Hypothalamus (tissue), 51 donors: ENCODE measurements around the gene R3HDM2.

Source experiments
- DNase-seq, 51 donors: peaks; one replicate each; lab custom pipeline; 2025; lab: John Stamatoyannopoulos, UW

R3HDM2 gene

DNA sequence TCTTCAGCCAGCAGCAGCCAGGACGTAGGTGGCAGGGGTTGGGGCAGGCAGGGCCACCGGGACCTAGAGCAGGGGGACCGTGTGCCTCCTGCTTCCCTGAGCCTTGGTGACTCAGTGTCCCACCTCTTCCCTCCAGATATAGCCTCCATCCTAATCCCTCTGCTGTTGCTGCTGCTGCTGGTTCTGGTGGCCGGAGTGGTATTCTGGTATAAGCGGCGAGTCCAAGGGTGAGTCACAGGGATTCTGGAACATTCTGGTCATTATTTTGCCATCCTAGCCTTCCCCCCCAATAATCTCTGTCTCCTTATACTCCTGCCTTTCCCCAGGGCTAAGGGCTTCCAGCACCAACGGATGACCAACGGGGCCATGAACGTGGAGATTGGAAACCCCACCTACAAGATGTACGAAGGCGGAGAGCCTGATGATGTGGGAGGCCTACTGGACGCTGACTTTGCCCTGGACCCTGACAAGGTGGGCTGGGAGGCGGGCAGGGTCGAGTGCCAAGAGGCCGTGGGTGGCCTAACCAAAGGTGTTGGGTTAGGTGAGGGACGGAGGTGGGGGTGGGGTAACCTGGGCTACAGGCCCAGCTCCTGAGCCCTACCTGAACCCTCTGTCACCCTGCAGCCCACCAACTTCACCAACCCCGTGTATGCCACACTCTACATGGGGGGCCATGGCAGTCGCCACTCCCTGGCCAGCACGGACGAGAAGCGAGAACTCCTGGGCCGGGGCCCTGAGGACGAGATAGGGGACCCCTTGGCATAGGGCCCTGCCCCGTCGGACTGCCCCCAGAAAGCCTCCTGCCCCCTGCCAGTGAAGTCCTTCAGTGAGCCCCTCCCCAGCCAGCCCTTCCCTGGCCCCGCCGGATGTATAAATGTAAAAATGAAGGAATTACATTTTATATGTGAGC lies 218.8 kb downstream of the R3HDM2 start:
- DNase-seq, result no peak

DNA sequence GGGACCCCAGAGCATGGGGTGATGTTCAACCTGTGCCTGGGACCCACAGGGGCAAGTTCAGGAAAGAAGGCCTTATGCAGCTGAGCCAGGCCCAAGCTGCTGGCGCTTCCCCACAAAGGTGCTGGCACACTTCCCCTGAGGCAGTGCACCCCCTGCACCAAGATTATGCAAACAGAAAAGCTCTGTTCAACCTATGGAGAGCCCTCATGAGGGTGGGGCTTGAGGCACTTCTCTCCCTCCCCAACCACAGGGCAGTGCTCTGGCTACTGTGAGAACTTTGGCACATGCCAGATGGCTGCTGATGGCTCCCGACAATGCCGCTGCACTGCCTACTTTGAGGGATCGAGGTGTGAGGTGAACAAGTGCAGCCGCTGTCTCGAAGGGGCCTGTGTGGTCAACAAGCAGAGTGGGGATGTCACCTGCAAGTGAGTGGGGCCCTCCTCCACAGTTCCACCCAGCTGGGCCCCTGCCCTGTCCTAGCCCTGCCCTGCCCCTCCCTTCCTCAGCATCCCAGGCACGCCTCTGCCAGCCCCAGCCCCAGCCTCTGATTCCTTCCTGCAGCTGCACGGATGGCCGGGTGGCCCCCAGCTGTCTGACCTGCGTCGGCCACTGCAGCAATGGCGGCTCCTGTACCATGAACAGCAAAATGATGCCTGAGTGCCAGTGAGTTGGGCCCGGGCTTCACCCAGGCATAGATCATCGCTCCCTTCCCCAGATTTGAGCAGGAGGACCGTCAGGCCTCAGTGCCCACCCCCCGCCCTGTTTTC lies 219.7 kb downstream of the R3HDM2 start:
- no peak for DNase-seq

DNA sequence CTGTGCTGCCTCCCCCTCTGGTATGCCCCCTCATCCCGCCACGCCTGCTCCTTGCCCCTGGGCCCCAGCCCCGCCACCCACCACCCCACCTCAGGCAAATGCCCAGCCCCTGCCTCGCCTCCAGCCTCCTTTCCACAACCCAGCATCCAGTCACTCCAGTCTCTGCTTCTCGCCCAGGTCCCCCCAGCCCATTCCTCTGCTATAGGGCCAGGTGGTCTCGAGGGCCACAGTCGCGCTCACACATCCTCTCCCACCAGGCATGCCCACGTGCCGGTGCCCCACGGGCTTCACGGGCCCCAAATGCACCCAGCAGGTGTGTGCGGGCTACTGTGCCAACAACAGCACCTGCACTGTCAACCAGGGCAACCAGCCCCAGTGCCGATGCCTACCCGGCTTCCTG lies 220.4 kb downstream of the R3HDM2 start:
- DNase-seq, result no peak

DNA sequence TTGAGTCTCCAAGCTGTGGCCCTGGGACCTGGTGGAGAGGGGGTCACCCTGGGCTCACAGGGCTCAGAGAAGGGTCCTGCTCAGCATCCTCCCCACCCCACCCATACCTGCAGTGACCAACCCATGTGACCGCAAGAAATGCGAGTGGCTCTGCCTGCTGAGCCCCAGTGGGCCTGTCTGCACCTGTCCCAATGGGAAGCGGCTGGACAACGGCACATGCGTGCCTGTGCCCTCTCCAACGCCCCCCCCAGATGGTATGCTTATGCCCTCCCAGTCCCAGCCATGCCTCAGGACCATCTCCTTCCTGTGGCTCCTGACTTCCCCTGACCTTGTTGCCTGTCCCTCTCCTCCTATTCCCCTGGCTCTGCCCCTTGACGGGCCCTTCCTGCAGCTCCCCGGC lies 220.9 kb downstream of the R3HDM2 start:
- no peak for DNase-seq

DNA sequence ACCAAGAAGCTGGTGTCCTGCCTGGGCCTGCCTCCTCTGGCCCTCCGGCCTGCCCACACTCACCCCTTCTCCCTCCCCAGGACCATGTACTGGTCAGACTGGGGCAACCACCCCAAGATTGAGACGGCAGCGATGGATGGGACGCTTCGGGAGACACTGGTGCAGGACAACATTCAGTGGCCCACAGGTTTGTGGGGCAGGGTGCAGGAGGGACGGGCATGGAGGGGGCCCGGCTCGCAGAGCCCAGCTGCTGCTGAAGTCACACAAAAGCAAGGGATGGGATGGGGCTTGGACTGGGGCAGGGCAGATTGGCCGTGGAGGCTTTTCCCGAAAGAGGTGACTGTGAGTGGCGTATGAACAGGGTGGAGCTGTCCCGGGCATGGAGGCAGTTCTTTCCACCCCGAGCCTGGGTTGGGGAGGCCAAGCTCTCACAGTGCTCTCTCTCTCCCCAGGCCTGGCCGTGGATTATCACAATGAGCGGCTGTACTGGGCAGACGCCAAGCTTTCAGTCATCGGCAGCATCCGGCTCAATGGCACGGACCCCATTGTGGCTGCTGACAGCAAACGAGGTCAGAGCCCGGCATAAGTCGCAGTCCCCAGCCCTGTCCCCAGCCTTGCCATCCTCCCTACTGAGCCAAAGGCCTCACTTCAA lies 222.1 kb downstream of the R3HDM2 start:
- peak in 40 of 51 donors; percentile 15 to 76 (median 53) for DNase-seq

DNA sequence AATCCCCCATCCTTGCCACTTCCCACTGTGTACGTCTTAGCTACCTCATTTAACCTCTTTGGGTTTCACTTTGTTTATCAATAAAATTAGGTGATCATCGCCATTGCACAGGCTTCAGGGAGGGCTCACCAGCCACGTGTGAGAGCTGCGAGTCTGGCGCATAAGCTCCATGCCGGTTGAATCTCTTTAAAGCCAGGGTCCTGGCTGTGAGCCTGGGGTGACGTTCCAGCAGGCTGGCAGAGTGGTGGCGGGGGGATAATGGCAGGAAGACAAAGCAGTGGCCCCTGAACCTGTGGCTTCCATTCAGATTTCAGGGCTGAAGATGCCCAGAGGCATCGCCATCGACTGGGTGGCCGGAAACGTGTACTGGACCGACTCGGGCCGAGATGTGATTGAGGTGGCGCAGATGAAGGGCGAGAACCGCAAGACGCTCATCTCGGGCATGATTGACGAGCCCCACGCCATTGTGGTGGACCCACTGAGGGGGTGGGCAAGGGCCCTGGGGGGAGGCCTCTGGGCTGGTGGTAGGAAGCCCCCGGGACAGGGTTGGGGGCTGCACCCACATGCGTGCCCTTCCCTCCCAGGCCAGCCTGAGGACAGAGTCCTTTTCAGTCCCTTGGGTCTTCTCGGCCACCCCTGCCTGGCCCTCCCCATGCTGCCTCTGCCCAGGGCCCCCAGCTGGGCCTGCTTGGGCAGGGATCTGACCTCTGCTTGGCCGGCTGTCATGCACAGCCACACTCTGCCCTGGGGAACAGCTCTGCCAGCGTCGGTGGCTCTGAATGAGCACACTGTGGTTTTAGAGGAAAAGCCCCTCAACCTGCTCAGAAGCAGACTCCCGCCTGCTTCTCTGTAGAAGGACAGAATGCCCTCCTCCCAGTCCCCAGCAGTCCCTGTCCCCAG lies 222.9 kb downstream of the R3HDM2 start:
- DNase-seq, result peak in 9 of 51 donors; percentile 13 to 31 (median 15)

DNA sequence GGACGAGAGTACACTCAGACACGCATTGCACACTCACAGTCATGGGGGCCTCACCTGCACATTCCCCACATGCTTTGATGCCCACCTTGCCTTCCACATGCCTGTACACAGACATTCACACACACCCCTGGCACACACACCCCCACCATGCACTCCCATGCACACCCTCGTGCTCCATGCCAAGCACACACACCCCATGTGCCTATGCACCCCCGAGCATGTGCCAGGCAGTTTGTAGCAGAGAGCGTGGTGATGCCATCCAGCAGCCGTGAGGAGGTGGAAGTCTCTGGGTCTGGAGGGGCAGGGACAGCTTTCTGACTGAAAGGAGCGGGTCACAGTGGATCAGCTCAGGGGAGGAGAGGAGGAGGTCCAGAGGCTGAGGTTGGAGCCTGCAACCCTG lies 224.9 kb downstream of the R3HDM2 start:
- DNase-seq, result no peak

DNA sequence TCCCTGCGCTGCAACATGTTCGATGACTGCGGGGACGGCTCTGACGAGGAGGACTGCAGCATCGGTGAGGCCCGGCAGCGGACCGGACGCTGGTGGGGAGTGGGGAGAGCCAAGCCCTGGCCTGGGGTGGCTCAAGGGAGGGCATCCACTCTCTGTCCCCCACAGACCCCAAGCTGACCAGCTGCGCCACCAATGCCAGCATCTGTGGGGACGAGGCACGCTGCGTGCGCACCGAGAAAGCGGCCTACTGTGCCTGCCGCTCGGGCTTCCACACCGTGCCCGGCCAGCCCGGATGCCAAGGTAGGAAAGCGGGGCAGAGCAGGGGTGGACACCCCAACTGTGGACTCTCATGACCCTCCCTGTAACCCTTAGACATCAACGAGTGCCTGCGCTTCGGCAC lies 225.7 kb downstream of the R3HDM2 start:
- DNase-seq, result no peak

DNA sequence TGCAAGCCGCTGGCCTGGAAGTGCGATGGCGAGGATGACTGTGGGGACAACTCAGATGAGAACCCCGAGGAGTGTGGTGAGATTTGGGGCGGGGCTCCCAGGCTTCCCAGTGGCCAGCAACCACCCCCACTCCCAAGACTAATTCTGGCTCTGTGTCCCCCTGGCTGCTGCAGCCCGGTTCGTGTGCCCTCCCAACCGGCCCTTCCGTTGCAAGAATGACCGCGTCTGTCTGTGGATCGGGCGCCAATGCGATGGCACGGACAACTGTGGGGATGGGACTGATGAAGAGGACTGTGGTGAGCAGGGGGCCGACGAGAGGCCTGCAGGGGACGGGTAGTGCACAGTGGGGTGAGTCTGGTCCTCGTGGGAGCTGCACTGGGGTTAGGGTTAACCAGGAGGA lies 226.4 kb downstream of the R3HDM2 start:
- no peak for DNase-seq

DNA sequence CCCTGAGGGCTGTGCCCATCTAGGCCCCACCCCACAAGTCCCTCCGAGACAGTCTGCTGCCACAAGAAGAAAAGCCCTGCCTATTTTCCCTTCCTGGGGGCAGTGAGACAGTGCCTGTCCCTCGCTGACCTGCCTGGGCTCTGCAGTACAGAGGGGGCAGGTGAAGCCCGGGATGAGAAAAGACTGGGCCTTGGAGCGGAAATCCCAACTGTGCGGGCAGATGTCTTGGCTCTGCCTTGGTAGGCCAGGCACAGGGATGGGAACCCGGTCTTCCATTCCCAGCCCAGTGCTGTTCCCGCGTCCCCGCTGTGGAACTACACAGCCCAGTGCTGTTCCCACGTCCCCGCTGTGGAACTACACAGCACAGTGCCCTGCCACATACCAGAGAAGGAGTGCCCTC lies 227.1 kb downstream of the R3HDM2 start:
- no peak for DNase-seq
